NCI-H128 (cell line): ENCODE measurements around the gene DNAJC5.
A peak's percentile ranks its signal among the peaks of the same experiment; 100 is the strongest.

Experiments used
- DNase-seq: peaks from one replicate; lab custom pipeline; 2025; ENCODE audit not compliant: unreplicated experiment; lab: John Stamatoyannopoulos, UW

DNAJC5 gene

DNA sequence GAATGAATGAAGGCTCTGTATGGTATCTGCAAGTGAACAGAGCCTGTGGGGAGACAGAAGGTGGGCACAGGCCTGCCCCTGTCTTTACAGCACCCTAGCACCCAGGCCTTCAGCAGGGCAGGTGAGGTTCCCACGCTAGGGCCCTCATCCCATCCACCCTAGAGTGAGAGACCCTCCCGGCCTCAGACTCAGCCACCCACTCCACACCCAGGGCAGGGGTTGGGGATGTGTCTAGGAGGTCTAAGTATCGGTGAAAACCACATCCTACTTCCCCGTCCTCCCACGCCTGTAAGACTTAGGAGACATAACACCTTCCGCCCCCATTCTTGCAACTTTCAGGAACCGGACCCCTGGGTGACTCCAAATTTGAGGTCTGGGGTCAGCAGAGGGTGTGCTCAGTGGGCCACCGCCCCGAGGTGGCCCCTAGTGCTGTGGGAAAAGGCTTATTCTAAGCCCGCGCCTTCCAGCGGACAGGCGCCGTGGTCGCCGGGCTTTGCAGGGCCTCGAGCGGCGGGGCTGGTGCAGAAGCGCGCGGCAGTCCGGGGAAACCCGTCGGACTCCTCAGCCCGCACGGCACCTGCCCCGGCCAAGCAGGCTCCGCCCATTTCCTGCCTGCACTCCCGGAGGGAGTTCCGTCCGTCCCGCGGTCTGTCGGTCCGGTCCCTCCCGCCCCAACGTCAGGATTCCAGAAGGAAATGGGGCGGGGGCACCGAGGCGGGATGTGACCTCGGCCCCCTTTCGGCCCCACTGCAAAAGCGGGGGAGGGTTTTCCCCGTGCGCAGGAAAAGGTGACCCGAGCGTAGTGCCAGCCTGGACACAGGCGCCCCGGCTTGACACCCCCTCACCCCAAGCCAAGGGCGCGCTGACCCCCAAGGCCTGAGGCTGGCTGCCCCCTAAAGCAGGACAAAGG lies 83.6 kb downstream of the DNAJC5 start:
- DNase-seq: no peak

- DNase-seq: no peak
Observed at GRCh38 chr20:63979229-63979556, 84.3 kb downstream of the DNAJC5 start.

GRCh38 chr20:63979557-63980316 lies 84.8 kb downstream of the DNAJC5 start, which contains the start of gene SAMD10:
TSS of gene SAMD10 (minus strand) at chr20:63979642. CDS start at chr20:63979467, 175 bp downstream.
- DNase-seq: peak; percentile 57

GRCh38 chr20:63980317-63980805 lies 85.4 kb downstream of the DNAJC5 start:
- DNase-seq: no peak

GRCh38 chr20:63980806-63981728 lies 86.1 kb downstream of the DNAJC5 start, which contains the start of gene PRPF6:
TSS of gene PRPF6 (plus strand) at chr20:63981132. CDS start at chr20:63981246, 114 bp downstream.
- DNase-seq: peak; percentile 92

- DNase-seq: no peak
Observed at GRCh38 chr20:63982937-63983336, 88.0 kb downstream of the DNAJC5 start.
